IMR-90 (cell line): ENCODE measurements around the gene VAT1L.

ENCODE experiments used
- CTCF ChIP-seq: conservative IDR thresholded peaks from 2 replicates; pipeline ENCODE4 v1.5.1; 2012; ENCODE audit warnings: mild to moderate bottlenecking, low read depth, low read length, improper control_type of control experiment
- POLR2A ChIP-seq: IDR thresholded peaks from 2 replicates; pipeline ENCODE4 v1.6.1; 2012; ENCODE audit warnings: mild to moderate bottlenecking, low read depth, low read length

GRCh38 chr16:77784441-77785372, 3.7 kb upstream of the VAT1L start:
- TF ChIP-seq POLR2A (no peak), CTCF (peak; percentile 28)
